ENCODE measurements around the gene NAIF1.
"Not testable (repeated sequence)": the region's sequence is repeated elsewhere in the genome, so short reads cannot be mapped to it uniquely, and the experiment has no call there.

The NAIF1 gene

DNA sequence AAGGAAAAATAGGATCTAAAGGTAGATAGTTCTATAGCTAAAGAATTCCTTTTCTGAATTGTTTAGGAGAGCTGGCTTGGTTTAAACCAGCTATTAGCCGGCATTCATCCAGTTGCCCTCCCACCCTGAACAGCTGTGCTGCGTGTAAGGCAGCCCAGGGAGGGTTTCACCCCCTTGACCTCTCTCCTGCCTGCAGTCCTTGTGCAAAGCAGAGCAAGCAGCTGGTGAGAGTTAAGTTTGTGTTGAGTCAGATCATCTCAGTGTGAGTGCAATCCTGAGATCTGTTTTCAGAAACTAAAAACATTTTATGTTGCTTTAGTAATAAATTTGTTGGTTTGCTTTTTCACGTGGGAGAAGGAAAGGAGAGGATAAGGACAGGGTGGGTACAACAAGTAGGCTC, 13.9 kb upstream of the NAIF1 start:
- Mint-ChIP-seq H3K27ac (peak overlapping the region; percentile 42), H3K4me3 (no peak overlapping the region), H3K4me1 (peaks cover 55% of the 10 kb centered on the region), H3K9me3 (no peaks in the 10 kb centered on the region), H3K36me3 (ENCODE audit: low read depth) (peaks cover 18% of the 10 kb centered on the region), H3K27me3 (no peaks in the 10 kb centered on the region)
- ATAC-seq, result no peak
- no peak for DNase-seq

DNA sequence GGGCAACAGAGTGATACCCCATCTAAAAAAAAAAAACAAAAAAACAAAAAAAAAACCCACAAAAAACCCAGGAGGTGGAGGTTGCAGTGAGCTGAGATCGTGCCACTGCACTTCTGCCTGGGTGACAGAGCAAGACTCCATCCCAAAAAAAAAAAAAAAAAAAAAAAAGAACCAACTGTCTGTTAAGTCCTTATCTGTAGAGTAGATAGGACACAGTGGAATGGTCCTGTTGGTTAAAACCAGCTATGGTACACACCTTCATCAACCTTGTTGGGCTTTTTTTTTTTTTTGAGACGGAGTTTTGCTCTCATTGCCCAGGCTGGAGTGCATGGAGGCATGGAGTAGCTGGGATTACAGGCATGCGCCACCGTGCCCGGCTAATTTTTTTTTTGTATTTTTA, 13.1 kb upstream of the NAIF1 start:
- Mint-ChIP-seq H3K4me1 (peaks cover 54% of the 10 kb centered on the region), H3K9me3 (no peaks in the 10 kb centered on the region)

DNA sequence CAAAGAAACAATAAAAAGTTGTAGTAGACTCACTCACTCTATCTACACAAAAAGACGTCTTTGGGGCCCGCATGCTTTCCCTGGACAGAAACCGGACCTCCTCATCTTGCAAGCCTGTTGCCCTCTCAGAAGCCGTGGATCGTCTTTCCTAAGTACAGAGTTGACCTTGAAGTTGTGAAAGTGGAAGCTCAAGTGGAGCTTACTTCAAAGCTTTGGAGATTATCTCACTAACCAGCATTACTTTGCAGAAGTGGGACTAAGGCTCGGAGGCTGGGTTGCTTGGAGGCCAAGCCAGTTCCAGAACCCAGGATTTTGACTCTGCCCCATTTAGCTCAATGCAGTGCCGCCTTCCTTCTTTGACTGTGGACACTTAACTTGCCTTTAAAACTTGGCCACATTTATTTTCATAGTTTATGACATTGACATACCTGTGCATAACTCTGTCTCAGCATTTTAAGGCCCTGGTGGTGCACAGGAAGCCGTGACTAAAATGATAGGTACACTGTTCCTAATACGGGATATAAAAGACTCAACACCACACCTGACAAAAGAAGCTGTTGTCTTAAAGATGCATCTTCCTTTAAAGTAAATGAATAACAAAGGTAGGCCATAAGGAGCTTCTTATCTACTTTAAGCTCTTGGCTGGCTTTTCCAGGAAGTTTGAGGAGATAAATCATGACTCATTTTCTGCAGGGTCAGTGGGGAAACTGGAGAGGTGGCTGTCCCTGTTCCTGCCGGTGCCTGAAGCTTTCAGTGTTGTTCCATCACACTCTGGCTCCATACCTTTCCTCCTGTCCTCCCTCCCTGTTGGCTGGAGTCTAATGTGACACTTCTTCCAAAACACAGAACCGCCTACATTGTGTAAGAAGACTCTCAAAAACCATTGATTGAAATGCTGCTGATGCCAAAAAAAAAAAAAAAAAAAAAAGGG, 11.6 kb upstream of the NAIF1 start:
- Mint-ChIP-seq H3K36me3 (ENCODE audit: low read depth) (peaks cover 13% of the 10 kb centered on the region), H3K27me3 (no peaks in the 10 kb centered on the region), H3K4me3 (no peak overlapping the region), H3K9me3 (no peaks in the 10 kb centered on the region), H3K27ac (peak overlapping the region; percentile 53), H3K4me1 (peaks cover 58% of the 10 kb centered on the region)
- no peak for DNase-seq
- no peak for ATAC-seq

More for the DNA sequence above, 13.1 kb upstream of the NAIF1 start:
- Mint-ChIP-seq H3K36me3 (ENCODE audit: low read depth) (peaks cover 15% of the 10 kb centered on the region), H3K4me3 (no peak overlapping the region), H3K27me3 (no peaks in the 10 kb centered on the region), H3K27ac (no peak overlapping the region)
- ATAC-seq, result no peak
- DNase-seq, result no peak

DNA sequence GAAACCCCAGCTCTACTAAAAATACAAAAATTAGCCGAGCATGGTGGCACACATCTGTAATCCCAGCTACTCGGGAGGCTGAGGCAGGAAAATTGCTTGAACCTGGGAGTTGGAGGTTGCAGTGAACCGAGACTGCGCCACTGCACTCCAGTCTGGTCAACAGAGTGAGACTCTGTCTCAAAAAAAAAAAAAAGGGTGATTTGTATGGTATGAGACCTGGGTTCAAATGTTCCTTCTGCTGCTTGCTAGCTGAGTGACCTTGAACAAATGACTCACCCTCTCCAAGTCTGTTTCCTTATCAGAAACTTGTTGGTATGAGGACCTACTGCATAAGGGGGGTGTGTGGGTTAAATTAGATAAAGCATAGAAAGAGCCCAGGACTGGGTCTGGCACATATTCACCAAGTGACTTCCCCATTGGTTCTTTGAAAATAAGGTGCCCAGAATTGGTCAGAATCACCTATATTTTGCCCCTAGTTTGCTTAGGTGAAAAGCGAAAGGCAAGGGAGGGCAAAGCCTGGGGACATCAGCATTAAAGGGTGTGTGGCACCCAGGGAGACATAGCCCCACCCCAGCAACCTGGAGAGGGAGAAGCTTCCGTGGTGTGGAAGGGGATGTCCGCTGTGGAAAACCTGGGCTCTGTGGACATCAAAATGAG, 10.9 kb upstream of the NAIF1 start:
- H3K4me3 Mint-ChIP-seq, result no peak overlapping the region
- H3K27me3 Mint-ChIP-seq, result no peaks in the 10 kb centered on the region
- H3K4me1 Mint-ChIP-seq, result peaks cover 59% of the 10 kb centered on the region
- peaks cover 15% of the 10 kb centered on the region for H3K36me3 Mint-ChIP-seq (ENCODE audit: low read depth)
- ATAC-seq, result peak; percentile 37
- peak overlapping the region; percentile 53 for H3K27ac Mint-ChIP-seq
- DNase-seq, result no peak
- H3K9me3 Mint-ChIP-seq, result no peaks in the 10 kb centered on the region

DNA sequence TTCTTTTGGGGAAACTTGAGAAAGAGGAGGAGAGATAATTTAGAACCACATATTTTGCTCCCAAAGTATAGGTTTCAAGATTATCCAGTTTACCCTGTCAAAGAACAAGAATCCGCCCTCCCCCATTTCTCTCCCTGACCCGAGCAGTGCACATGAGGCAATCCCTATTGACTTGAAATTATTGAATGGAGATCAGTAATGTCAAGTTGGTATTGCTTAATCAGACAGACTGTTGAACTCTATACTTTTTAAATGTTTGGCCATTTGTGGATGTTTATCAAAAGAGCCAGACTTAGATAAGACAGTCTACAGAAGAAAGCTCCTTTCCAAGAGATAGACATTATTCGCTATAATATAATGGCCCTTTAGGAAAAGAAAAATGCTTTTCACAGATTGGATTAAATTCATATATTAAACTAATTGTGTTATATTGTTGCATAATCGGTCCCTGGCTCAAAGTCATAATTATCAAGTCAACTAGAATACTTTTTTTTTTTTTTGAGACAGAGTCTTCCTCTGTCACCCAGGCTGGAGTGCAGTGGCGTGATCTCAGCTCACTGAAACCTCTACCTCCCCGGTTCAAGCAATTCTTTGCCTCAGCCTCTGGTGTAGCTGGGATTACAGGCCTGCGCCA, 6.2 kb upstream of the NAIF1 start:
- DNase-seq (no peak), ATAC-seq (no peak)
- Mint-ChIP-seq H3K27me3 (no peaks in the 10 kb centered on the region), H3K4me3 (no peak overlapping the region), H3K9me3 (no peaks in the 10 kb centered on the region), H3K36me3 (ENCODE audit: low read depth) (peaks cover 5% of the 10 kb centered on the region), H3K4me1 (peaks cover 65% of the 10 kb centered on the region), H3K27ac (peak overlapping the region; percentile 85)

DNA sequence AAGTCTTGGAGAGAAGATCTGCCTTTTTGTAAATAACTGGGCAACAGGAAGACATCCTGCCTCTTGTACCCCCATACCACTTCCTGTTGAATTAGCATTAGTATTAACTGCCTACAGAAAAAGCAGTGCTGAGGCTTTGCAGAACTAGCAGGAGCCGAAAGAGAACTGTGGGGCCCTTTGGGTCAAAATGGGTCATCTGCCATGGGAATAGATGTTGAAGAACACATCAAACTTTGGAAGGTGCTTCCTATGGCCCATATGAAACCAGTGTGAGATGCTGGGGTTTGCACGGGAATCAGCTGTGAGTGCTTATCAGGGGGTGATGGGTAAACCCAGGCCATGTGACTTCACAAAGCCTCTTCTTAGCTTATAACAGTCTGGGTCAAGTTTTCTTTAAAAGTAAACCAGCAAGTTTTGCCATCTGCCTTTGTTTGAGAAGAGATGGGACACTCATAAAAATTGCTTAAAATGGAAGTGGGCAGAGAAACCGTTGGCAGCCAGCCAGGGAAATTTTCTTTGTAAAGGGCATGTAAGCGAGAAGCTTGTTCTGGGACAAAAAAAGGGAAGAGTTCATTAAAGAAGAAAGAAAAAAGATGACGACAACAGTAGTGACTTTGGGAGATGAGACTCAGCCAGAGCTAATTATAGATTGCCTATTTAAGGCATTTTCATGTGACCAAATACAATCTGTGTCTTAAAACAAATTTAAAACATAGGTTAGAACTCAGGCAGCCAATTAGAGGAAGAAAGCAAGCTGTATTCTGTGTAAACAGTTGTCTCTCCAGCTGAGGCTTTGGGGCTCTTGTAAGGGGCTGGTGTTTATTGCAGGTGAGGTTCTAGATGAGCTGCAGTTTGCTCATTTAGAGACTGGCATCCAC, 5.3 kb upstream of the NAIF1 start:
- no peaks in the 10 kb centered on the region for H3K27me3 Mint-ChIP-seq
- ATAC-seq (no peak), DNase-seq (peak; percentile 72)
- peaks cover 5% of the 10 kb centered on the region for H3K36me3 Mint-ChIP-seq (ENCODE audit: low read depth)
- no peaks in the 10 kb centered on the region for H3K9me3 Mint-ChIP-seq
- peaks cover 55% of the 10 kb centered on the region for H3K4me1 Mint-ChIP-seq
- peak overlapping the region; percentile 85 for H3K27ac Mint-ChIP-seq
- peak overlapping the region; percentile 70 for H3K4me3 Mint-ChIP-seq

DNA sequence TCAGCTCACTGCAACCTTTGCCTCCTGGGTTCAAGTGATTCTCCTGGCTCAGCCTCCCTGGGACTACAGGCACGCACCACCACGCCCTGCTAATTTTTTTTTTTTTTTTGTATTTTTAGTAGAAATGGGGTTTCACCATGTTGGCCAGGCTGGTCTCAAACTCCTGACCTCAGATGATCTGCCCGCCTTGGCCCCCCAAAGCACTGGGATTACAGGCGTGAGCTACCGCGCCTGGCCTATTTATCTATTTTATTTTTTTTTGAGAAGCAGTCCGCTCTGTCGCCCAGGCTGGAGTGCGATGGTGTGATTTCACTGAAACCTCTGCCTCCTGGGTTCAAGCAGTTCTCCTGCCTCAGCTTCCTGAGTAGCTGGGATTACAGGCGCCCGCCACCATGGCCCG, 4.4 kb upstream of the NAIF1 start:
- DNase-seq; H3K27me3 Mint-ChIP-seq; ATAC-seq; H3K9me3 Mint-ChIP-seq; H3K36me3 Mint-ChIP-seq (ENCODE audit: low read depth): not testable (repeated sequence)
- peak overlapping the region; percentile 85 for H3K27ac Mint-ChIP-seq
- H3K4me3 Mint-ChIP-seq, result peak overlapping the region; percentile 90
- peaks cover 50% of the 10 kb centered on the region for H3K4me1 Mint-ChIP-seq

DNA sequence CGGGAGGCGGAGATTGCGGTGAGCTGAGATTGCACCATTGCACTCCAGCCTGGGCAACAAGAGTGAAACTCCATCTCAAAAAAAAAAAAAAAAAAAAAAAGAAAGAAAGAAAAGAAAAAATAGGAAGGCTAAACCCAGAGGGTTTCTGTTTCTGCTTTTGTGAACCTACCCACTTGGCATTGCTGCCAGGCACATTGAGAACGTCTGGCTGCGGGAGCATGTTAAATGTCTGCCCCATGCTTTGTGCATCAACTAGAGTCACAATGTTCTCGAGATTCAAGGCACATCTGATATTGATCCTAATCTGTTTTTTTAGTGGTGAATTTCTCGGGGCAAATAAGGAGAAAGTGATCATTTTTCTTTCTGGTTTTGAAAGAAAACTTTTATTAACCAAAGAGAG, 3.8 kb upstream of the NAIF1 start:
- H3K36me3 Mint-ChIP-seq (ENCODE audit: low read depth), result peaks cover 5% of the 10 kb centered on the region
- H3K4me3 Mint-ChIP-seq, result peak overlapping the region; percentile 90
- DNase-seq (no peak), ATAC-seq (no peak)
- H3K27me3 Mint-ChIP-seq, result no peaks in the 10 kb centered on the region
- no peaks in the 10 kb centered on the region for H3K9me3 Mint-ChIP-seq
- H3K27ac Mint-ChIP-seq, result peak overlapping the region; percentile 85
- H3K4me1 Mint-ChIP-seq, result peaks cover 56% of the 10 kb centered on the region

DNA sequence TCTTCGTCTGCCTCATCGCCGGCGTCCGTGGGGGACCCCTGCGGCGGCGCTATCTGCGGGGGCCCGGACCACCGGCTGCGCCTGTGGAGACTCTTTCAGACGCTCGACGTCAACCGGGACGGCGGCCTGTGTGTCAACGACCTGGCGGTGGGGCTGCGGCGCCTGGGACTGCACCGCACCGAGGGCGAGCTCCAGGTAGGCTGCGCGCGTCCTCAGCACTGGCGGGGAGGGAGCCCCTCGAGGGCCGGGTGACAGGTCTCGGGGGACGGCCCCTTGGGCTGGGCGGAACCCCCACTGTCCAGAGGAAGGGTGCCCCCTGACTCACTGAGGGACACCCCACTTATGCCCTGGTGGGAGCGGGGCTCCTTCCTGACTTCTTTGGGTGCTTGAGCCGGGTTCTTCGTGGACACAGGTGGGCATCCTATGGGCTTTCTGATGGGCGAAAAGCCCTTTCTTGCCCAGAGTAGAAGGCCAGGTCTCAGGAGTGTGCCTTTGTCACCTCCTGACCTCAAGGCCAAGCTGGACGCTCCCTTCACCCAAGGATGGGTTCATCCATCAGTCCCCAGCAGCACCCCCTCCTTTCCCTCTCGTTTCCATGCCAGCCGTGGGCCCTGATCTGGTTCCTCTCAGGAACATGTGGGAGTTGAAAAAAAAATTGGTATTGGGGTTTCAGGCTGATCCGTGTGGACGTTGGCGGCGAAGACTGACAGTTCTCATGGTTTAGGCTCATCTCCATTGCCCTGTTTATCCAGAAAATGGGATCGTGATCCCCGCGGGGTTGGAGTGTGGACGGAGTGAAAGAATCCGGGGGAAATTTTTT, 1.5 kb upstream of the NAIF1 start:
- Mint-ChIP-seq H3K9me3 (no peaks in the 10 kb centered on the region), H3K27ac (peak overlapping the region; percentile 77), H3K4me3 (peak overlapping the region; percentile 90), H3K36me3 (ENCODE audit: low read depth) (peaks cover 7% of the 10 kb centered on the region), H3K4me1 (peaks cover 63% of the 10 kb centered on the region), H3K27me3 (no peaks in the 10 kb centered on the region)
- ATAC-seq, result peak; percentile 2
- peak; percentile 59 for DNase-seq

DNA sequence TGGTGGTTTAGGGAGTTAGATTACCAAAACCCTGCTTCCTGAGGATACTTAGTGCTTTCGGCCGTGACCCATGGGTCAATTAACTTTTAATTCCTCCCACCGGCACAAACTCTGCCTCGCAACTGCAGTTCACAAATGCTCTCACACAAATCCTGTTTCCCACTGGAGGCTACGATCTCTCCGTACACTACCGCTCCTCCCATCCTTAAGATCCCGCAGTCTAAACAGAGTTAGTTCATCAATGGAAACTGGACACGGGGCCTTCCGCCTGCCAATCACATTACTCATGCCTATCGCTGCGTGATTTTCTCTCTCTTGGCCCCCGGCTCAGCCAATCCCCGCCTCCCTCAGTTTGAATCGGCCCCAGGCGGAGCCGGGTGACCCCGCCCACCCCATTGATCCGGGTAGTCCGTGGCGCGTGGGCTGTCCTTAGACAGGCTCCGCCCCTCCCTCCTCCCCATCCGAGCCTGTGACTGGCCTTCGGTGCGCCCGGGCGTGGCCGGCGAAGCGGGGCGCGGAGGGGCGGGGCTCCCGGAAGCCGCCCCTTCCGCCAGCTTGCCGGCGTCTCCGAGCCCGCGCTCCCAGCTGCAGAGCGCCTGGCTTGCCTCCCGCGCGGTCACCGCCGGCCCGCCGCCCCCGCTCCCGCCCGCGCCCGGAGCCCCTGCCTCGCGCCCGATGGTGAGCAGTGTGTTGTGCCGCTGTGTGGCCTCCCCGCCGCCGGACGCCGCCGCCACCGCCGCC, 695 bp upstream of the NAIF1 start, which contains the start of gene SLC25A25:
SLC25A25 (plus strand) TSS at position 588 of the 741 bp plus-strand sequence; CDS start at position 676, 88 bp downstream.
- peaks cover 63% of the 10 kb centered on the region for H3K4me1 Mint-ChIP-seq
- peak within 1 kb of the TSS; percentile 77 for H3K27ac Mint-ChIP-seq
- H3K36me3 Mint-ChIP-seq (ENCODE audit: low read depth), result peaks cover 5% of the 10 kb centered on the region
- H3K9me3 Mint-ChIP-seq, result no peaks in the 10 kb centered on the region
- ATAC-seq (peak; percentile 79), DNase-seq (peak; percentile 100)
- H3K4me3 Mint-ChIP-seq, result peak within 1 kb of the TSS; percentile 90
- H3K27me3 Mint-ChIP-seq, result no peaks in the 10 kb centered on the region

DNA sequence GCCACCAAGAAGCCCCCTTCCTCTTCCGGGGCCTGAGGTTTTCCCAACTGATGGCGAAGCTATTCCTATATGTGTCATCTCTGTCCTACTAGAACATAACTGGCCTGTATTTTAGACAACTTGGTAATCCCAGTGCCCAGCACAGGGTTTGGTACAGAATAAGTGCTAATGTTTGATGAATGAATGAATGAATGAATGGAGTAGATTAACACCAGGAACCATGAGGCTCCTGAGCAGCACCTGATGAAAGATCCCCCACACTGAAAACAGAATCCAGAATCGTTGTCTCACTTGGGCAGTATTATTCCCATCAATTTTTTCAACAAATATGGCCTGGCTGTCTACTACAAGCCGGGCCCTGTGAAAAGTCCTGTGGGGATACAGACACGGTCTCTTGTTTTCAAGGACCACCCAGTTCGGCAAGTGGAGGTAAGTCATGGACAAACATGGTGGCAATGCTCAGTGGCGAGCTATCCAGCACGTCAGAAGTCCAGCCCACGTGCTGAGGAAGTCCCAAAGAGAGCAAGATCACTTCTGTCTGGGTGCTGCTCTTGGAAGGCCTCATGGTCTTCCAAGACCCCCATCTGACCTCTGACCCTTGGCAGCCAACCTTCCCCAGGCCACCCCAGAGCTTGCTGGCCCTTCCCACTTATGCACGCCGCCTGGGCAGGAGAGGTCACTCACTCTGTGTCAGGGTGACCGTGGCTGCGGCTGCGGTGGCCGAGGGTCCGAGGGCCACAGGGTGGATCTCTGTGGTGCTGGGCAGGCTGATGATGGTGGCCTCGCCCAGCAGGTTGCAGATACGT, 1.0 kb downstream of the NAIF1 start:
- Mint-ChIP-seq H3K36me3 (ENCODE audit: low read depth) (peaks cover 7% of the 10 kb centered on the region), H3K4me3 (no peak overlapping the region), H3K27ac (peak overlapping the region; percentile 85), H3K27me3 (no peaks in the 10 kb centered on the region), H3K9me3 (no peaks in the 10 kb centered on the region), H3K4me1 (peaks cover 65% of the 10 kb centered on the region)
- no peak for ATAC-seq
- no peak for DNase-seq

Measured in activated naive CD8-positive, alpha-beta T cell treated with anti-CD3 and anti-CD28 coated beads, Interleukin-2, amount 50 U/mL, for 24 hours (primary cell).